Memory B cell (primary cell): ENCODE results near the gene LRRC56.

Source experiments
- ATAC-seq: fragments of 150-1000 bp; cut with Tn5 transposase; 2 replicates; pipeline ENCODE4 v1.10.0; 2021; ENCODE audit warnings: low read depth, mild to moderate bottlenecking, moderate library complexity
- DNase-seq, 2 donors: peaks; one replicate each; pipeline ENCODE4 v3.0.0; 2022; ENCODE audit warnings: low spot score in 2 of 2
- H3K27ac Mint-ChIP-seq: one replicate; pipeline ENCODE4 v1.8.0; 2022; ENCODE audit warnings: mild to moderate bottlenecking, moderate library complexity, mixed read lengths
- H3K27me3 Mint-ChIP-seq: one replicate; pipeline ENCODE4 v1.8.0; 2022; ENCODE audit warnings: mixed read lengths
- H3K36me3 Mint-ChIP-seq: one replicate; pipeline ENCODE4 v1.8.0; 2022; ENCODE audit warnings: mild to moderate bottlenecking, mixed read lengths
- H3K4me1 Mint-ChIP-seq: one replicate; pipeline ENCODE4 v1.8.0; 2022; ENCODE audit warnings: mixed read lengths
- H3K4me3 Mint-ChIP-seq: one replicate; pipeline ENCODE4 v1.8.0; 2022; ENCODE audit warnings: mild to moderate bottlenecking, moderate library complexity, mixed read lengths
- H3K9me3 Mint-ChIP-seq: one replicate; pipeline ENCODE4 v1.8.0; 2022; ENCODE audit warnings: mixed read lengths

The LRRC56 gene

DNA sequence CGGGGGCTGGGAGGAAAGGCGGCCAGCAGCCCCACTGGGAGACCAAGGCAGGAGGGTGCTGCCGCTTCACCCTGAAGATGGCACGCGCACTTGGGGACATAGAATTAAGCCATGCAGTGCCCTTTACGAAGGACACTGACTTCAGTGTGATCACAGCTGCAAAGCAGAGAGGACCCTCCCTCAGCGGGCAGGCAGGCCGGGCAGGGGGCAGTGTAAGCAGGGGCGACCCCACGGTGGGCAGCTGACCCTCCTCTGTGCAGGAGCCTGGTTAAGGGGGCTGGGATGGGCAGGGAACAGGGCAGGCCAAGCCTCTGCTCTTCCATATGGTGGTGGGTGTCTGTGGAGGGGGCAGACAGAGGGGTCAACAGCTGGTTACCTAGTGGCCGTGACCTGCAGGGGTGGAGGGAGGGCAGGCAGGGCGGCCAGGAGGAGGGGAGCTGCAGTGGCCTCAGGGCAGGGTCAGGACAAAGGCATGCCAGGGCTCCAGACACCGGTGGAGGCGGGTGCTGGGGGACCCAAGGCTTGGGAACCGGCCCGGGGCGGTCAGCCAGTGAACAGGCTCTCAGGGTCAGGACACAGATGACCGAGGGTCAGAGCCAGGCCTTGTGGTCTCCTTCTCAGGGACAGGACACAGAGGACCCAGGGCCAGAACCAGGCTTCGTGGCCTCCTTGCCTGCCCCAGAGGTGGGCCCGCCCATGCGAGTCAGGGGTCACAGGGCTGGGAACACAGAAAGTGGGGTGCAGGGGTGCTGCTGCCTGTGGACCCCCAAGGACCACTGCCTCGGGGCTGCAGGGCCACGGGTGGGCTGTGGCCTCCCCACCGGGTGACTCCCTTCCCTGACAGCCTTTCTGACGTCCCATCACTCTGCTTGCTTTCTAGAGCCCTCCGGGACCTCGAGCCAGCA, 16.0 kb downstream of the LRRC56 start:
- Mint-ChIP-seq H3K36me3 (no peaks in the 10 kb centered on the region), H3K4me3 (no peak overlapping the region), H3K4me1 (peaks cover 11% of the 10 kb centered on the region), H3K9me3 (no peaks in the 10 kb centered on the region), H3K27me3 (no peaks in the 10 kb centered on the region), H3K27ac (no peak overlapping the region)
- no peak for ATAC-seq
- DNase-seq = no peak

DNA sequence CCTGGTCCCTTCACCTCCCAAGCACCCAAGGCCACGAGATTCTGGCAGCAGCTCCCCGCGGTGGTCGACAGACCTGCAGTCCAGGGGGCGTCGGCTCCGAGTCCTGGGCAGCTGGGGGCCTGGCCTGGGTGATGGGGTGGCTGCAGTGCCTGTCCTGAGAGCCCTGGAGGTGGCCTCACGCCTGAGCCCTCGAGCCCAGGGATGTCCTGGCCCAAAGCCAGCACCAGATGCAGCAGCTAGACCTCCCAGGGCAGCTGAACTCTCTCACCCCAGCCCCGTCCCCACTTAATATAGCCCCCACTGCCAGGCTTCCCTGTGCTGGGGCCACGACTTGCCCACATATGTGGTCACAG, 16.6 kb downstream of the LRRC56 start:
- DNase-seq (no peak), ATAC-seq (no peak)
- no peaks in the 10 kb centered on the region for H3K27me3 Mint-ChIP-seq
- peaks cover 7% of the 10 kb centered on the region for H3K4me1 Mint-ChIP-seq
- no peaks in the 10 kb centered on the region for H3K9me3 Mint-ChIP-seq
- H3K36me3 Mint-ChIP-seq = no peaks in the 10 kb centered on the region
- no peak overlapping the region for H3K27ac Mint-ChIP-seq
- H3K4me3 Mint-ChIP-seq = peak overlapping the region; percentile 41

DNA sequence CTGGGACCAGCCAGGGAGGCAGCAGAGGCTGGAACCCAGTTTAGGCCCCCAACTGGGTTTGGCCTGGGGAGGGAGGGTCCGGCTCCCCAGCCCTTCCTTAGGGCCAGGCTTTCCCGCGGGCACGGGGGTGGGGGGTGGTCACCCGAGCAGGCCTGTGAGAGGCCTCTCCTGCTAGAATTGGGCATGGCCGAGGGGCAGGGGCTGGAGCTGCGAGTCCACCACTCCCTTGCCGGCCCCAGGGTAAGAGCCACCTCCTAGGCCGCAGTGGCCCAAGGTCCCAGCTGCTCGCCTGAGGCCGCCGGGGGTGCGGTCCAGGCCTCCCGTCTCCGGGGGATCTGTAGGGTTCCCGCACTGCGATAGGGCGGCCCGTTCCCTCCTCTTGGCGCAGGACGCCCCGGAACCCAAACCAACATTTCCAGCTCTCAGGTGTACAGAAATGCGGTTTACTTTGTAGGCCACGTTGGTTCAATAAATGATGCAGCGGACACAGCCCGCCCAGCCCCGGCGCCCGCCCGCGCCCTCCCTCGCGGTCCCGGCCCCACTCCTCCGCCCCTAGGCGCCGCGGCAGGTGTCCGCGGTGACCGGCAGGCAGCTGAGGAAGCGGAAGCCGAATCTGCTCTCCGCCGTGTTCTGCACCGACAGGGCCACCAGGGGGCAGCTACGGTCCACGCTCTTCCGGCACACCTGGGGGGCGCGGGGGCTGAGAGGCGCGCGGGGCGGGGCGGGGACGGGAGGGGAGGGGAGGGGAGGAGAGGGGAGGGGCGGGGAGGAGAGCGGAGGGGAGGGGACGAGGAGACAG, 17.3 kb downstream of the LRRC56 start:
- H3K27me3 Mint-ChIP-seq = no peaks in the 10 kb centered on the region
- H3K4me1 Mint-ChIP-seq = peaks cover 11% of the 10 kb centered on the region
- ATAC-seq (peak; percentile 89), DNase-seq (peak; percentile 68 to 70)
- peak overlapping the region; percentile 69 for H3K4me3 Mint-ChIP-seq
- H3K9me3 Mint-ChIP-seq = no peaks in the 10 kb centered on the region
- H3K27ac Mint-ChIP-seq = no peak overlapping the region
- no peaks in the 10 kb centered on the region for H3K36me3 Mint-ChIP-seq

DNA sequence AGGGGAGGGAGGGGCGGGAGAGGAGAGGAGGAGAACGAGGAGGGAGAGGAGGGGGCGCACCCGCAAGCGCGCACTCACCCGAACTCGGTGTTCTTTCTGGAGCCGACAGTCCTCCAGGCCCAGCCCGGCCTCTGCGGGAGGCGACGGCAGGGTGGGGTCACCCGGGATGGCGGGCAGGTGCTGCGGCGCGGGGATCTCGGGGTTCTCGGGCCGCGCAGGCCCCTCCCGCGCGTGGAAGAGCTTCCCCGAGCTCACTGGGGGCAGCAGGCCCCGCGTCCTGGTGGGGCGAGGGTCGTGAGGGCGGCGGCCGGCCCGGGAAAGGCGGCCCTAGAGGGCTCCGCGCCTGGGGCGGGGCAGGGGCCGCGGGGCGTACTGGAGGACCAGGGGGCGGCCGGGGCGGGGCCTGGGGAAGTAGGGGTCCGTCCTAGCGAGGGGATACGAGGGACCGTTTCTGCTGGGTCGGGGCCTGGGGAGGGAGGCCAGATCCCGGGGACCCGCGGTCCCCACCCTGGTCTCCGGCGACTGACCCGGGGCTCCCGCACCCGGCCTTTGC, 18.0 kb downstream of the LRRC56 start:
- Mint-ChIP-seq H3K27me3 (no peaks in the 10 kb centered on the region), H3K36me3 (no peaks in the 10 kb centered on the region), H3K4me3 (peak overlapping the region; percentile 69), H3K9me3 (no peaks in the 10 kb centered on the region), H3K4me1 (peaks cover 15% of the 10 kb centered on the region), H3K27ac (no peak overlapping the region)
- peak in 1 of 2 donors; percentile 57 for DNase-seq
- peak; percentile 16 for ATAC-seq

DNA sequence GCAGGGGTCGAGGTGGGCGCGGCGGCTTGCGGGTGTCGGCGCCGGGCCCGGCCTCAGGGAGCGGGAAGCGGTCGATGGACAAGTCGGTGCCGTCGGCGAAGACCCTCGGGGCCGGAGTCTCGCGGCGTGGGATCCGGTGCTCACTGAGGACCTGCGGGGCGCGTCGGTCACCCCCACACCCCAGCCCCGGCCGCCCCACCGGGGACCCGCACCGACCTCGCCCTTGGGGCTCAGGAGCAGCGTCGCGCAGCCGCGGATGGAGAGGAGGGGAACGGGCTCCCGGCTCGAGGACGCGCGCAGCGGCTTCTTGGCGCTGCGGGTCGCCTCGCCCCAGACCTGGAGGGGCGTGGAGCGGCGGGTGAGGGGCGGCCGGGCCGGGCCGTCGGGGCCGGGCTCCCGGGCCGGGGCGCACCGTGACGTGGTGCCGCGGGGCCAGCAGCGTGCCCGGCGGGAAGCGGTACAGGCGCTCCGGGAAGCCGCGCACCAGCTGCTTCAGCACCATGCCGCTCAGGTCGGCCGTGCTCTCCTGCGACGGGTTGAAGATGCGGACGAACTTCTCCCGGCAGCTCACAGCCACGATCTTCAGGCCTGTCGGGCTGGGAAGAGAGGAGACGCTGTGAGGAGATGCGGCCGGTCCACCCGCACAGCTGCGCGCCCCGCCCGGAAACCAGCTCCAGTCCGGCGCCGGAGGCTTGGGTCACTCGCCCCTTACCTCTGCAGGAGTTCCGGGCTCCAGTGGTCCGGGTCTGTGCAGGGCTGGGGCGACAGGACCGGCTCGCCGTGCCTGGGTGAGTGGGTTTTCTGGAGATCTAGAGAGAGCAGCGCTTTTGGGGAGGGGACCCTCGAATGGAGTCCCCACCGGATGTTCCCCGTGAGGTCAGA, 18.7 kb downstream of the LRRC56 start:
- peaks cover 15% of the 10 kb centered on the region for H3K4me1 Mint-ChIP-seq
- ATAC-seq (no peak), DNase-seq (no peak)
- H3K36me3 Mint-ChIP-seq = no peaks in the 10 kb centered on the region
- H3K27me3 Mint-ChIP-seq = no peaks in the 10 kb centered on the region
- no peak overlapping the region for H3K27ac Mint-ChIP-seq
- no peaks in the 10 kb centered on the region for H3K9me3 Mint-ChIP-seq
- no peak overlapping the region for H3K4me3 Mint-ChIP-seq

DNA sequence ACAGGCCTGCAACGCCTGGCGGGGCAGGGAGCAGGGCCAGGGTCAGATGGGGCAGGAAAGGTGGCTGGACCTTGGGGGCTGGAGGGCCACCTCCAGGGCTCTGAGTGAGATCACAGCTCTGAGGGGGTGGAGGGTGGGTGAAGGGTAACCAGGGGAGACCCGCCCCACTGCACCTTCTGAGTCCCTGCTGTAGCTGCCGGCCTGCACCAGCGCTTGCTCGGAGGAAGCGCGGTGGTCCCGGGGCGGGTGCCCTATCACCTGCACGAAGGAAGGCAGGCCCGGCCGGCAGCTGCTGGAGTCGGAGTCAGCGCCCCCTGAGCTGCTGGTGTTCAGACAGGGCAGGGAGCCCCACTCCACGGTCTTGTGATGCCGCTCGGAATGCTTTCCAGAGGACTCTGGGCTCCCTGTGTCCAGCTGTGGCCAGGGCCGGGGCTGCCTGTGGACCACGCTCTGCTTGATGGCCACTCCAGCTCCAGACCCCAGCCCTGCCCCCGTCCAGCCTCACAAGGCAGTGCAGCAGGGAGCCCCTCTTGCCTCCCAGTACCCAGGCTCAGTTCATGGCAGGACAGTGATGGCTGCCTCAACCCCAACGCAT, 19.4 kb downstream of the LRRC56 start:
- Mint-ChIP-seq H3K27me3 (no peaks in the 10 kb centered on the region), H3K9me3 (no peaks in the 10 kb centered on the region), H3K4me1 (peaks cover 19% of the 10 kb centered on the region), H3K27ac (no peak overlapping the region), H3K36me3 (no peaks in the 10 kb centered on the region), H3K4me3 (peak overlapping the region; percentile 8)
- ATAC-seq (no peak), DNase-seq (no peak)

DNA sequence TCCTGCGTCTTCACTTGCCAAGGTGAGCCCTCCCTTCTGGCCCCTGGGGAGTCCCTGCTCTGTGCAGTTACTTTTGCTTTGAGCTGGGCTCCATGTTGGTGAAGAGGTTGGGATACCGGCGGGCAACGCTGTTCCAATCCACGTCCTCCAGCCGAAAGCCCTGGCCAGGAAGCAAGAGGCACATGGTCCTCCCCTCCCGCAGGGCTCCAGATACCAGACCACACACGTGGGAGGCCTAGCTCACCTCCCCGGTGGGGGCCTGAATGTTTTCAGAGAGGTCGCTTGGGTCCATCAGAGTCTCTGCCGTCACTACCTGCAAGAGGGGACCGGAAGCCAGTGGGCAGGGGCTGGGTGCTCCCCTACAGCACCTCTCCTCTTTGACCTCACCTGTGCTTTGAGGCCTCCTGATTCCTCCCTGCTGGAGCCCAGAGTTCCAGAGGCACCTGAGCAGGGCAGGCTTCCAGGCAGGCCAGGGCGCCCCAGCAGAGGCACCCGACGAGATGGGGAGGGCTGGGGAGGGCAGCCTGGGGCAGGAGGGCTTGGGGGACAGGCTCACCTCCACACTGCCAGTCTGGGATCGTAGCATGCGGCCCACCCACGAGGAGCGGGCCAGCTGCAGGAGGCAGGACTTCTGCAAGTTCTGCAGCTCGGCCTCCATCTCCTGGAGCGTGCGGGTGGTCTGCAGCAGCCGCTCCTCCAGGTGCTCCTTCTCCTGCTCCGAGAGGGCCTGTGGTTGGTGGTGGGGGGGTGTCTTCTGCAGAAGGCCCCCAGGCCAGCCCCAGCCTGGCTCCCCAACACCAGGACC, 20.2 kb downstream of the LRRC56 start:
- no peak overlapping the region for H3K4me3 Mint-ChIP-seq
- no peaks in the 10 kb centered on the region for H3K27me3 Mint-ChIP-seq
- no peaks in the 10 kb centered on the region for H3K9me3 Mint-ChIP-seq
- H3K27ac Mint-ChIP-seq = no peak overlapping the region
- peaks cover 19% of the 10 kb centered on the region for H3K4me1 Mint-ChIP-seq
- ATAC-seq = no peak
- no peaks in the 10 kb centered on the region for H3K36me3 Mint-ChIP-seq
- no peak for DNase-seq

DNA sequence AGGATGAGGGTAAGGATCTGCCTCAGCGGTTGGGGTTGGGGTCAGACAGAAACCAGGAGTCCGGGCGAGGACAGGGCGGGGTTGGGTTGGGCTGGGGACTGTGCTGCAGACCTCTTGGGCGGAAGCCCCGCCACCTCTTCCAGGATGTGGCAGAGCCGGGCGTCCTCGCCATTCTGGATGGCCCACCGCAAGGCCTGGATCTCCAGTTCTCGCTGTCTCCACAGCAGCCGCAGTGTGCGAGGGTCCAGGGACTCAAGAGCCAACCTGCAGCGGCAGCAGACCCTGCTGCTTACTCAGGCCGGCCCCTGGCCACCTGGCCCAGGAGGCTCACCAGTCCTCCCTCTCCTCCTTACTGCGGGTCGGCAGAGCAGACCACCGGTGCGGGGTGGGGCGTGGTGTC, 21.2 kb downstream of the LRRC56 start:
- no peaks in the 10 kb centered on the region for H3K36me3 Mint-ChIP-seq
- no peaks in the 10 kb centered on the region for H3K27me3 Mint-ChIP-seq
- no peaks in the 10 kb centered on the region for H3K9me3 Mint-ChIP-seq
- H3K4me3 Mint-ChIP-seq = no peak overlapping the region
- DNase-seq (no peak), ATAC-seq (no peak)
- H3K4me1 Mint-ChIP-seq = peaks cover 16% of the 10 kb centered on the region
- no peak overlapping the region for H3K27ac Mint-ChIP-seq

DNA sequence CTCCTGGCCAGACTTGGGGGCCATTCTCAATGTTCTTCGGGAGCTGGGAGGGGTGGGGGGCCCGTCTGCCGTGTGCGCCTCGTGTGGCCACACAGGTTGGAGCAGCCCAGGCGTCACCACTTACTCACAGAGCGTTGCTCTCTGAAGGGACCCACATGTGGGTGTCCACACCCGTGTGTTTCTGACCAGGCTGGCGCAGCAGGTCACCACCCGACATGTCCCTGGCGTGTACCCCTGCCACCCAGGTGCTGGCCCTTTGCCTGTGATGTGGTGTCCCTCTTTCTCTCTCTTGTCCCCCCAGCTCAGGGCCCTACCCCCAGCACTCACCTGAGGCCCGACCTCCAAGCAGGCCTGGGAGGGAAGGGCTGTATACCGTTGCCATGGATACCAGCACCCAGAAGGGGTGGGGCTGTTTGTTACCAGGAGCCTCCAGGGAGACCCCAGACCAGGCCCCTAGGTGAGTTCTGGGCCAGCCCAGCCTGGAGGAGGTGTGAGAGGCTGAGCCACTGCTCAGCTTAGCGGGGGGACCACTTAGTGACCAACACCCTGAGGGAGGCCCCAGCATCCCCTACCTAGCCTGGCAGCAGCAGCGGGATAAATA, 21.8 kb downstream of the LRRC56 start:
- ATAC-seq (no peak), DNase-seq (no peak)
- Mint-ChIP-seq H3K9me3 (no peaks in the 10 kb centered on the region), H3K4me3 (no peak overlapping the region), H3K4me1 (peaks cover 16% of the 10 kb centered on the region), H3K27me3 (no peaks in the 10 kb centered on the region), H3K36me3 (peaks cover 2% of the 10 kb centered on the region), H3K27ac (peak overlapping the region; percentile 60)

DNA sequence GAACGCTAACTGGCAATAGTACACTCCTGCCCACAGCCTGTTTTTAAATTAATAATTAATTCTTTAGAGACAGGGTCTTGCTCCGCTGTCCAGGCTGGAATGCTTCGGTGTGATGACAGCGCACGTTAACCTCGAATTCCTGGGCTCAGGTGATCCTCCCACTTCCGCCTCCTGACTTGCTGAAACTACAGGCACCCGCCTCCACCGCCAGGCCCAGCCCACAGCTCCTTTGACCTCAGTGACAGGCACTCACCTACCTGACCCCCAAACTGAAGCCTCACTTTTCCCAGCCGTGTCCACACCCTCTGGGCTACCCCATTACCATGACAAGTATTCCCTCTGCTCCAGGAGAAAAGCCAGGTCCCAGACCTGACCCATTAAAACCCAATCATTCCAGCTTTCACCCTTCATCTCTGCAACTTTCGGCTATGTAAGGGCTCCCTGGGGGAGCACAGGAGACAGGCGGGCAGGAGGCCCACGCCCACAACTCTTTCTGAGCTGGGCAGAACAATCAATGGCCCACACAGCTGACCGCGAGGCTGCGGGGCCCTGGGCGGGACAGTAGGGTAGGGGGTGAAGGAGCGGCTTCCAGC, 22.5 kb downstream of the LRRC56 start:
- Mint-ChIP-seq H3K4me1 (peaks cover 16% of the 10 kb centered on the region), H3K9me3 (no peaks in the 10 kb centered on the region), H3K4me3 (peak overlapping the region; percentile 92), H3K27ac (peak overlapping the region; percentile 82), H3K27me3 (no peaks in the 10 kb centered on the region), H3K36me3 (peaks cover 2% of the 10 kb centered on the region)
- DNase-seq = no peak
- ATAC-seq = no peak

DNA sequence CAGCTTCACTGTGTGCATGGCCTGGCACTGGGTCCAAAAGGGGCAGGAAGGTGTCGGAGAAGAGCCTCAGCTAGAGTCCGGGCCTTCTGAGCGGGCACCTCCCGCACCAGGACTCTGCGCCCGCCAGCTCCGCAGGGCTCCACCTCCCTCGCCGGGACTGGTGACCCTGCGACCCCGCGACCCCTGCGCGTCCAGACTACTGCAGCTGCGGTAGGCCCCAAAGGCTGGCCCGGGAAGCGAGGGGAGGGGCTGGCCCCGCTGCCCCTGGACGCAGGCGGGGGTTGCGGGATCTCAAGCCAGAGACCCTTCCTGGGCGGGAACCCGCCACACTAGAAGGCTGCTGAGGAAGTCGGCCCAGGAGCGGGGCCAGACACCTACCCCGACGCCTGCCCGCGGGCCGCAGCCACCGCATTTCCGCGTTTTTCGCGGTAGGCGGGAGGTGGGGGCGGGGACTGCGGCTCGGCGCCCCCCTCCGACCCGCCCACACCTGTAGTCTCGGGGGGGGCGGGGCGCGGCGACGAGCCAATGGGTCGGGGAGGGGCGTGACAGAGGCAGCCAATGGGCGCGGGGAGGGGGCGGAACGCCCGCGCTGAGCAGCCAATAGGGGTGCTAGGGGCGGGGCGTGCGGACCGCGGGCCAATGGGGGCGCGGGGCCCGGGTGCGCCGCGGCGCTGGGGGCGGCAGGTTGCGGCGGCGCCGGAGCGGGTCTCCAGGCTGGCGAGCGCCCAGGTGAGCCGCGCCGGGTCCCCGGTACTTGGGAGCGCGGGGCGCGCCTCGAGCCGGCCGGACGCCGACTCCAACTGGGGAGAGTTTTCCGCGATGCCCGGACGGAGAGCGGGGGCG, 23.2 kb downstream of the LRRC56 start, which contains the start of the genes LMNTD2 and RASSF7:
Gene LMNTD2, minus strand, starts transcription at position 434 of the 843 bp plus-strand sequence. Its CDS starts 22 bp downstream, at position 412.
Gene RASSF7, plus strand, starts transcription at position 666 of the 843 bp plus-strand sequence. CDS start 799 bp downstream, outside the sequence.
- H3K9me3 Mint-ChIP-seq = no peaks in the 10 kb centered on the region
- H3K4me1 Mint-ChIP-seq = peaks cover 16% of the 10 kb centered on the region
- no peaks in the 10 kb centered on the region for H3K27me3 Mint-ChIP-seq
- DNase-seq (peak; percentile 96), ATAC-seq (peak; percentile 90)
- peak within 1 kb of the TSS; percentile 82 for H3K27ac Mint-ChIP-seq
- peak within 1 kb of the TSS; percentile 92 for H3K4me3 Mint-ChIP-seq
- peaks cover 2% of the 10 kb centered on the region for H3K36me3 Mint-ChIP-seq
